Measurements from ENCODE around the gene ERI2. TPM values are rescaled to one million over a fixed set of nuclear protein-coding genes. Genes with fewer than 3 reads are reported as not detected.

Gene ERI2
- total RNA-seq, 1 experiment from 2014 or later = 22.4 TPM

- no peaks in the 10 kb centered on the region for H3K79me2 ChIP-seq (ENCODE audit: insufficient read depth, low read length)
- Mint-ChIP-seq H3K27me3 (ENCODE audit: low read depth) (no peaks in the 10 kb centered on the region), H3K4me3 (no peak overlapping the region), H3K4me1 (no peaks in the 10 kb centered on the region), H3K9me3 (no peaks in the 10 kb centered on the region), H3K27ac (no peak overlapping the region), H3K36me3 (ENCODE audit: insufficient read depth in 1 of 3, low read depth in 3 of 3) (peaks cover 4 to 29% (median 28%) of the 10 kb centered on the region in 3 experiments; a peak in 6 of 7 replicates)
- H3K14ac ChIP-seq (ENCODE audit: insufficient read depth, low read length) = no peak overlapping the region
- H3K4me1 ChIP-seq (ENCODE audit: insufficient read depth, low read length) = no peaks in the 10 kb centered on the region
- H3T11ph ChIP-seq (ENCODE audit: low read length) = no peak overlapping the region
- H4K5ac ChIP-seq (ENCODE audit: insufficient read length, low read depth, low read length) = no peak overlapping the region
- H2BK12ac ChIP-seq (ENCODE audit: insufficient read length, low read depth, low read length) = no peak overlapping the region
- H3K56ac ChIP-seq (ENCODE audit: insufficient read length, low read depth, low read length) = no peak overlapping the region
- no peak for DNase-seq
- H3K27me3 ChIP-seq (ENCODE audit: insufficient read depth, low read length) = no peaks in the 10 kb centered on the region
- H2AFZ ChIP-seq (ENCODE audit: low read length) = no peak overlapping the region
- H3K18ac ChIP-seq (ENCODE audit: insufficient read length, low read depth, low read length) = no peak overlapping the region
- no peak overlapping the region for H4K8ac ChIP-seq (replicated peaks; ENCODE audit: insufficient read length, low read depth, low read length)
- H3K4me2 ChIP-seq (ENCODE audit: insufficient read depth, insufficient read length, low read length) = no peak overlapping the region
- H4K20me1 ChIP-seq (ENCODE audit: control insufficient read depth, insufficient read depth, insufficient read length) = no peaks in the 10 kb centered on the region
- TF ChIP-seq, protein P1, sequence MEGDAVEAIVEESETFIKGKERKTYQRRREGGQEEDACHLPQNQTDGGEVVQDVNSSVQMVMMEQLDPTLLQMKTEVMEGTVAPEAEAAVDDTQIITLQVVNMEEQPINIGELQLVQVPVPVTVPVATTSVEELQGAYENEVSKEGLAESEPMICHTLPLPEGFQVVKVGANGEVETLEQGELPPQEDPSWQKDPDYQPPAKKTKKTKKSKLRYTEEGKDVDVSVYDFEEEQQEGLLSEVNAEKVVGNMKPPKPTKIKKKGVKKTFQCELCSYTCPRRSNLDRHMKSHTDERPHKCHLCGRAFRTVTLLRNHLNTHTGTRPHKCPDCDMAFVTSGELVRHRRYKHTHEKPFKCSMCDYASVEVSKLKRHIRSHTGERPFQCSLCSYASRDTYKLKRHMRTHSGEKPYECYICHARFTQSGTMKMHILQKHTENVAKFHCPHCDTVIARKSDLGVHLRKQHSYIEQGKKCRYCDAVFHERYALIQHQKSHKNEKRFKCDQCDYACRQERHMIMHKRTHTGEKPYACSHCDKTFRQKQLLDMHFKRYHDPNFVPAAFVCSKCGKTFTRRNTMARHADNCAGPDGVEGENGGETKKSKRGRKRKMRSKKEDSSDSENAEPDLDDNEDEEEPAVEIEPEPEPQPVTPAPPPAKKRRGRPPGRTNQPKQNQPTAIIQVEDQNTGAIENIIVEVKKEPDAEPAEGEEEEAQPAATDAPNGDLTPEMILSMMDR (conservative IDR thresholded peaks at IDR 0.05) = no peak
- no peak overlapping the region for H2BK120ac ChIP-seq (ENCODE audit: low read depth, low read length, poor library complexity, severe bottlenecking)
- no peak overlapping the region for H2AK5ac ChIP-seq (ENCODE audit: insufficient read length, low read length)
- WGBS (ENCODE audit: extremely low coverage, insufficient read length, low lambda C conversion rate) = no CpG with 5 or more reads among the region's 1 CpG
- no peak overlapping the region for H2BK20ac ChIP-seq (ENCODE audit: low read depth, low read length, poor library complexity, severe bottlenecking)
- no peak overlapping the region for H4K91ac ChIP-seq (ENCODE audit: insufficient read length, low read depth, low read length)
- H3K23me2 ChIP-seq (ENCODE audit: insufficient read length, low read depth, low read length, poor library complexity, severe bottlenecking) = no peaks in the 10 kb centered on the region
- H3K9me3 ChIP-seq (ENCODE audit: control insufficient read depth, low read depth, low read length) = no peaks in the 10 kb centered on the region
- no peak overlapping the region for H2BK15ac ChIP-seq (ENCODE audit: low read depth, low read length)
- no peak overlapping the region for H3K9ac ChIP-seq (ENCODE audit: extremely low read depth, insufficient read length, low read length)
- no peak overlapping the region for H3K27ac ChIP-seq (ENCODE audit: insufficient read length, low read depth, low read length)
- H3K4ac ChIP-seq (ENCODE audit: low read depth, low read length) = no peak overlapping the region
- H3K79me1 ChIP-seq (ENCODE audit: insufficient read depth, low read depth, low read length, poor library complexity, severe bottlenecking) = no peaks in the 10 kb centered on the region
- H3K23ac ChIP-seq (ENCODE audit: insufficient read length, low read depth, low read length) = no peak overlapping the region
- no peak overlapping the region for H2BK5ac ChIP-seq (ENCODE audit: insufficient read length, low read length)
Observed at GRCh38 chr16:20829536-20829935, 23.3 kb upstream of the ERI2 start.

Measured in H9 (cell line).